T-helper 17 cell (primary cell): ENCODE data around the gene FAM20B. TPM values are rescaled to one million over a fixed set of nuclear protein-coding genes. Genes with fewer than 3 reads are reported as not detected.

ENCODE experiments used
- ATAC-seq: fragments of 150-1000 bp; cut with Tn5 transposase; 2 replicates; pipeline ENCODE4 v1.10.0; 2021; ENCODE audit warnings: mild to moderate bottlenecking, moderate library complexity
- DNase-seq, 3 donors: peaks; one replicate each; pipeline versions ENCODE4 v3.0.0 to v3.0.0-alpha.2; 2020 to 2021
- H3K9me3 ChIP-seq: one replicate; pipeline ENCODE4 v1.7.0; 2013; ENCODE audit warnings: low read length, mild to moderate bottlenecking; ENCODE audit not compliant: control insufficient read depth, poor library complexity, severe bottlenecking
- H3K27ac Mint-ChIP-seq: one replicate; pipeline ENCODE4 v1.8.0; 2022; ENCODE audit warnings: mild to moderate bottlenecking, moderate library complexity, mixed read lengths
- H3K27me3 Mint-ChIP-seq: one replicate; pipeline ENCODE4 v1.8.0; 2022; ENCODE audit warnings: mixed read lengths
- H3K36me3 Mint-ChIP-seq: one replicate; pipeline ENCODE4 v1.8.0; 2022; ENCODE audit warnings: low read depth, mixed read lengths
- H3K4me1 Mint-ChIP-seq: one replicate; pipeline ENCODE4 v1.8.0; 2022; ENCODE audit warnings: mild to moderate bottlenecking, mixed read lengths
- H3K4me3 Mint-ChIP-seq: one replicate; pipeline ENCODE4 v1.8.0; 2022; ENCODE audit warnings: mild to moderate bottlenecking, moderate library complexity, mixed read lengths
- total RNA-seq, 4 donors: library from RNA in 2 of 4; stranded (reverse) in 2 of 4; gene quantifications; one replicate each; pipeline ENCODE4 v1.2.3 and lab custom pipeline; 2022 to 2026

The FAM20B gene
- total RNA-seq, 2 donors from 2014 or later = 18.1 to 26.7 TPM

- ATAC-seq (peak; percentile 54), DNase-seq (peak in 2 of 3 donors; percentile 33 to 57)
- Mint-ChIP-seq H3K27ac (peak overlapping the region; percentile 97), H3K36me3 (no peaks in the 10 kb centered on the region), H3K4me1 (peaks cover 18% of the 10 kb centered on the region), H3K27me3 (no peaks in the 10 kb centered on the region), H3K4me3 (peak overlapping the region; percentile 98)
- no peaks in the 10 kb centered on the region for H3K9me3 ChIP-seq
Observed at GRCh38 chr1:179080866-179081686, 55.4 kb downstream of the FAM20B start.

DNA sequence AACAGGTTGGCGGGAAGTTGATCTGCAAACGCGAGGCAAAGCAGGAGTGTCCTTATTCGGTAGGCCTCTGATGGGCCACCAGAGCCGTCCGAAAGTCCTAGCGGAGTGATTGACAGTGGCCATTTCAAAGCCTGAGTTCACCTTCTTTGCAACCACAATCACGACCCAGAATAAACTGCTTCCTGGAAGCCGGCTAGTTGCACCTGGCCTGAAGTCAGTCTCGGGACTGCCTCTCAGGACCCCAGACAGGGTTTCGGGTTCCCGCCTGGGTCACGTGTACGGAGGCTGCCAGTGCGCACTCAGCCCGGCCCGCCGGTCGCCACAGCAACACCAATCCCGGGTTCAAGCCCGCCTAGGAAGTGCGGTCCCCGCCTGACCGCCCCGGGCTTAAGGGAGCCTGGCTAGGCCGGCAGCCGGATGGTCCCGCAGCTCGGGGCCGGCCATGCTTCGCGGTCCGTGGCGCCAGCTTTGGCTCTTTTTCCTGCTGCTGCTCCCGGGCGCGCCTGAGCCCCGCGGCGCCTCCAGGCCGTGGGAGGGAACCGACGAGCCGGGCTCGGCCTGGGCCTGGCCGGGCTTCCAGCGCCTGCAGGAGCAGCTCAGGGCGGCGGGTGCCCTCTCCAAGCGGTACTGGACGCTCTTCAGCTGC lies 56.1 kb downstream of the FAM20B start, which contains the start of gene TOR3A:
Gene TOR3A (plus strand): TSS at position 384 of the 646 bp plus-strand sequence. CDS start 59 bp downstream, at position 443.
- Mint-ChIP-seq H3K27ac (peak within 1 kb of the TSS; percentile 97), H3K4me3 (peak within 1 kb of the TSS; percentile 98), H3K27me3 (no peaks in the 10 kb centered on the region), H3K36me3 (no peaks in the 10 kb centered on the region), H3K4me1 (peaks cover 20% of the 10 kb centered on the region)
- no peaks in the 10 kb centered on the region for H3K9me3 ChIP-seq
- peak; percentile 56 to 67 (median 63) for DNase-seq
- peak; percentile 77 for ATAC-seq

DNA sequence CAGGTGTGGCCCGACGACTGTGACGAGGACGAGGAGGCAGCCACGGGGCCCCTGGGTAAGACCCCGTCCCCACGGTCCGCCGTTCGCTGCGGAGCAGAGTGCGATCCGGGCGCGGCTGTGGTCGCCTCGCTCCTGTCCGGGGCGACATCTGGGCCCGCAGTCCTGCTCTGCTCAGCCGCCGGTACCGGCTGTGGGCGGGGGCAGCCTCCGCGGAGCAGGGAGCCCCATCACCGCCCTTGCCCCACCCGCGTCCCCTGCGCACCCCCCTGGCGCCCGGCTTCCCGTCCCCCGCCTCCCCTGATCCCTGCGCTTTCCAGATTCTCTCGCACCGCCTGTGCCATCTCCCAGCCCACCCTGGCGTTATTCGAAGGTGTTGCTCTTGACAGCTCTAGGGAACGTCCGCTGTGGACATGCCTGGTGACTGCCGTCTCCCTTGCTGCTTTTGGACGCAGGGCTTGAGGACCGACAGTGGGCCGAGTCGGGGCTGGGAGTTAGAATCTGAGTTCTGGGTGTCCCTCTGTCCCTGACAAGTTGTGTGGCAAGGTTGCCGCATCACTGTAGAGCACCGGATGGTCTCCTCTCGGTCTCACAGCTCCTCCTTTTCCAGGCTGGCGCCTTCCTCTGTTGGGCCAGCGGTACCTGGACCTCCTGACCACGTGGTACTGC lies 56.8 kb downstream of the FAM20B start:
- Mint-ChIP-seq H3K4me1 (peaks cover 20% of the 10 kb centered on the region), H3K27me3 (no peaks in the 10 kb centered on the region), H3K27ac (peak overlapping the region; percentile 97), H3K4me3 (peak overlapping the region; percentile 98), H3K36me3 (no peaks in the 10 kb centered on the region)
- DNase-seq = peak; percentile 25 to 41 (median 26)
- H3K9me3 ChIP-seq = no peaks in the 10 kb centered on the region
- peak; percentile 28 for ATAC-seq

- Mint-ChIP-seq H3K4me1 (peaks cover 20% of the 10 kb centered on the region), H3K27ac (peak overlapping the region; percentile 97), H3K27me3 (no peaks in the 10 kb centered on the region), H3K36me3 (no peaks in the 10 kb centered on the region), H3K4me3 (peak overlapping the region; percentile 98)
- DNase-seq (peak in 1 of 3 donors; percentile 21), ATAC-seq (peak; percentile 8)
- H3K9me3 ChIP-seq = no peaks in the 10 kb centered on the region
Observed at GRCh38 chr1:179082999-179083335, 57.3 kb downstream of the FAM20B start.

- DNase-seq (no peak), ATAC-seq (no peak)
- Mint-ChIP-seq H3K4me1 (peaks cover 20% of the 10 kb centered on the region), H3K4me3 (peak overlapping the region; percentile 98), H3K36me3 (no peaks in the 10 kb centered on the region), H3K27ac (peak overlapping the region; percentile 97), H3K27me3 (no peaks in the 10 kb centered on the region)
- H3K9me3 ChIP-seq = no peaks in the 10 kb centered on the region
Observed at GRCh38 chr1:179083533-179083932, 57.8 kb downstream of the FAM20B start.

GRCh38 chr1:179087665-179088064 lies 62.0 kb downstream of the FAM20B start:
- Mint-ChIP-seq H3K27me3 (no peaks in the 10 kb centered on the region), H3K36me3 (no peaks in the 10 kb centered on the region), H3K4me1 (peaks cover 16% of the 10 kb centered on the region), H3K4me3 (no peak overlapping the region), H3K27ac (peak overlapping the region; percentile 11)
- H3K9me3 ChIP-seq = no peaks in the 10 kb centered on the region
- ATAC-seq = no peak
- no peak for DNase-seq

DNA sequence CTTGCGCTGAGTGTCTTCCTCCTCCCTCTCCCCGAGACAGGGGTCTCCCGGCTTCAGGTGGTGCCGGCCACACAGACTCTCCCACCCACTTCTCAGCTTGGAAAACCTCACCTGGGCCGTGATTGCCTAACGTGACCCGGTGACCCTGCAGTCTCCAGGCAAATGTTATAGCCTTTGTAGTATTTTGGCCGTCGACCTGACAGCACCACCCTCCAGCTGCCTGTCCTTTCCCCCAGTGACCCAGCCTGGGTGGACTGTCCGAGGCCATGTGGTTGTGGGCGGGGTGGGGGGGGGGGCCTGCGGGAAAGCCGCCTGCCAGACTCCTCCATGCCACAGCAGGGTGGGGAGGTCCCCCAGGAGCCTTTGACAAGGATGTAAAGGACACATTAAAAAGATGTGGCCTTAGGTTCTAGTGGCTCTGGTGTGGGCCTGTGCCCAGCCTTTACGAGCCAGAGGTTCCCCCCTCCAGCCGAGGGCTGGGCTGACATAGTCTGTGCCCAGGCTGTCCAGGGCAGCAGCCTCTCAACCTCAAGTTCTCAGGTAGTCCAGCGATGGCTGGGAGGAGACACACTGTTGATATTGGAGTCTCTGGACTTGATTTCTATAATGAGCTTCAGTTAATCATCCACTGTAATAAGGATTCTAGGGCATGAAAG lies 64.3 kb downstream of the FAM20B start:
- DNase-seq (no peak), ATAC-seq (no peak)
- Mint-ChIP-seq H3K4me1 (peaks cover 24% of the 10 kb centered on the region), H3K27me3 (no peaks in the 10 kb centered on the region), H3K36me3 (peaks cover 5% of the 10 kb centered on the region), H3K27ac (peak overlapping the region; percentile 87), H3K4me3 (no peak overlapping the region)
- no peaks in the 10 kb centered on the region for H3K9me3 ChIP-seq

DNA sequence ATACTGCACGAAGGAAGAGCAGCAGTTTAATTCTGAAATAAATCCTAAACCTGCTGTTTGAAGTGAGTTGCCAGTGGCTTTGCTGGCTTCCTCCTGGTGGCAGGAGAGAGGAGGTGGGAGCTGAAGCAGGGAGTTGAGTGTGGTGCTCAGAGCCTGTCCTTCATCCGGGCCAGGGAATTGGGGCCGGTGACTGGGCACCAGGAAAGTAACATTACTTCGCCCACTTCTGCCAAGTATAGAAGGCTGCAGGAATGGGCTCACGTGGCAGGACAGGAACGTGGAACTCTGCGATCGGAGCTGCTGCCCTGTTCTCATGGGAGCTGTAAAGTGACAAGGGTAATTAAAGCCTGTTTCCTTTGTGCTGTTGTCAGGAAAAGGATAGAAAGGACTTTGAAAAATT lies 64.8 kb downstream of the FAM20B start:
- Mint-ChIP-seq H3K4me1 (peaks cover 24% of the 10 kb centered on the region), H3K4me3 (no peak overlapping the region), H3K36me3 (peaks cover 5% of the 10 kb centered on the region), H3K27ac (peak overlapping the region; percentile 87), H3K27me3 (no peaks in the 10 kb centered on the region)
- no peak for DNase-seq
- ATAC-seq = no peak
- no peaks in the 10 kb centered on the region for H3K9me3 ChIP-seq

DNA sequence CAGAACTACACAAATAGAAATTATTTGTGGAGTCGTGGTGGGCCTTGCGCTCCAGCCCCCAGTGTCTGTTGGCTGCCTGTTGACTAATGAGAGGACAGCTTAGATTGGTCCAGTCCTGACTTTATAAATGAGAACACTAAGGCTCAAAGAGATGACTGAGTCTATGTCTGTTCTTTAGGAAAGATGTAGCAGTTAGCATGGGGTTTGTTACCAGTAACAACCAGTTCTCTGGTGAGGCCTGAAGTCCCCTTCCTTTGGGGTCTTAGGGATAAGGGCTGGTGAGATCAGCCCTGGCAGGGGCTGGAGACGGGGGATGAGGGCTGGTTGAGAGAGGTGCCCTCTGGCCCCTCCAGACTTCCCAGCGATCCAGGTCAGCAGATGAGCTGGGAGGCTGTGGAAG lies 65.2 kb downstream of the FAM20B start:
- DNase-seq (no peak), ATAC-seq (no peak)
- Mint-ChIP-seq H3K36me3 (peaks cover 5% of the 10 kb centered on the region), H3K4me1 (peaks cover 24% of the 10 kb centered on the region), H3K4me3 (no peak overlapping the region), H3K27me3 (no peaks in the 10 kb centered on the region), H3K27ac (peak overlapping the region; percentile 87)
- H3K9me3 ChIP-seq = no peaks in the 10 kb centered on the region

DNA sequence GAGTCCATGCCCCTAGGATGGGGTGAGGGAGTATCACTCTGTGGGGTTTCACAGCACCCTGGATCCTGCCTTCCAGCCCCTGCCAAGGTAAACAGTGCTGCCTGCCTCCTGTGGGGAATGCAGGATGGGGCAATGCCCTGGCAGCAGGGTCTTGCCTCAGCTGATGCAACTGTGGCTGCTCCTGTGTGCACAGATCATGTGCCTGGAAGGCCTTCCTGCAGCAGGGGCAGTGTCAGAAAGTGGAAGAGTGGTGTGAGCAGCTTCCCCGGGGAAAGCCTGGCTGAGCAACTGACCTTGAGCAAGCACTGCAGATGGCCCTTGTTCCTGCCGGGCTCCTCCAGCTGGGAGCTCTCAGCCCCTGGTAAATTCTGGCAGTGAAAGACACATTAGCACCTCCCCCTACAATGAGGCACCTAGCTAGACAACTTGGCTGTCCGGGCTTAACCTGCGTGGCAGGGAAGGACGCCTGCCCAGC lies 66.0 kb downstream of the FAM20B start:
- Mint-ChIP-seq H3K4me3 (no peak overlapping the region), H3K4me1 (peaks cover 22% of the 10 kb centered on the region), H3K27ac (no peak overlapping the region), H3K36me3 (peaks cover 5% of the 10 kb centered on the region), H3K27me3 (no peaks in the 10 kb centered on the region)
- ATAC-seq (no peak), DNase-seq (no peak)
- no peaks in the 10 kb centered on the region for H3K9me3 ChIP-seq

- peak overlapping the region; percentile 73 for H3K27ac Mint-ChIP-seq
- H3K27me3 Mint-ChIP-seq = no peaks in the 10 kb centered on the region
Observed at GRCh38 chr1:179092896-179093461, 67.3 kb downstream of the FAM20B start.

GRCh38 chr1:179094818-179095217 lies 69.1 kb downstream of the FAM20B start:
- Mint-ChIP-seq H3K36me3 (peaks cover 5% of the 10 kb centered on the region), H3K27ac (no peak overlapping the region)
- ATAC-seq = no peak

More at GRCh38 chr1:179092896-179093461, 67.3 kb downstream of the FAM20B start:
- DNase-seq (no peak), ATAC-seq (no peak)
- H3K36me3 Mint-ChIP-seq = peaks cover 5% of the 10 kb centered on the region
- peak overlapping the region; percentile 55 for H3K4me3 Mint-ChIP-seq
- peaks cover 22% of the 10 kb centered on the region for H3K4me1 Mint-ChIP-seq
- H3K9me3 ChIP-seq = no peaks in the 10 kb centered on the region

More at GRCh38 chr1:179094818-179095217, 69.1 kb downstream of the FAM20B start:
- Mint-ChIP-seq H3K4me3 (no peak overlapping the region), H3K4me1 (peaks cover 22% of the 10 kb centered on the region), H3K27me3 (no peaks in the 10 kb centered on the region)
- DNase-seq = no peak
- H3K9me3 ChIP-seq = no peaks in the 10 kb centered on the region
